NCI-H187 (cell line): Measurements from ENCODE around the gene GPATCH8.

ENCODE experiments used
- DNase-seq, 2 experiments: peaks; one replicate each; lab custom pipeline; 2025; lab: John Stamatoyannopoulos, UW

The GPATCH8 gene

DNA sequence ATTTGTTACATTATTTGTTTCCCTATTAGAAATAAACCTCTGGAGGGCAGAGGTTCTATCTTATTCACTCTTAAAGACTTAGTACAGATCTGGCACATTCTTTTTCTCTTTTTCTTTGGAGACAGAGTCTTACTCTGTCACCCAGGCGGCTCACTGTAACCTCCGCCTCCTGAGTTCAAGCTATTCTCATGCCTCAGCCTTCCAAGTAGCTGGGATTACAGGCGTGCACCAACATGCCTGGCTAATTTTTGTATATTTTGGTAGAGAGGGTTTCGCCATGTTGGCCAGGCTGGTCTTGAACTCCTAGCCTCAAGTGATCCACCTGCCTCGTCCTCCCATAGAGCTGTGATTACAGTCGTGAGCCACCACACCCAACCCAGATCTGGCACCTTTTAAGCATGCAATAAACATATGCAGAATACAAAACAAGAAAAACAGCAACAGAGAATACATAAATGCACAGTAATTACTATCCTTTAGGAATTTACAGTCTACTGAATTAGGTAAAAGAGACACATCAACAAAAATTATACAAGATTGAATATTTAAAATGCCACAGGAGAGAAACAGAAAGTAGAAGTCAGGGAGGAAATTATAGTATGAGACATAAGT lies 52.1 kb downstream of the GPATCH8 start:
- DNase-seq: no peak

DNA sequence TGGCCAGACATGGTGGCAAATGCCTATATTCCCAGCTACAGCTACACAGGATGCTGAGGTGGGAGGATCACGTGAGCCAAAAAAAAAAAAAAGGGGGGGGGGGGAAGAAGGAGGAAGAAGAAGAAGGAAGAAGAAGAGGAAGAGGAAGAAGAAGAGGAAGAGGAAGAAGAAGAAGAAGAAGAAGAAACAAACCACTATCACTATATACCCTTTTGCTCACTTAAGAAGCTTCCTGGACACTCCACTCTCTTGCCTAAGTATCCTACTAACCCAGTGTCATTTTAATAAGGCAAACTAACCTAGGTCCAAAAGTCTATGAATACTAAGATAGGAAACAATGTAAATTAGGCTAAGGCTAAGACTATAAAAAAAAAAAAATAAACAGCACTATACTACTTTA lies 54.8 kb downstream of the GPATCH8 start:
- no peak for DNase-seq

DNA sequence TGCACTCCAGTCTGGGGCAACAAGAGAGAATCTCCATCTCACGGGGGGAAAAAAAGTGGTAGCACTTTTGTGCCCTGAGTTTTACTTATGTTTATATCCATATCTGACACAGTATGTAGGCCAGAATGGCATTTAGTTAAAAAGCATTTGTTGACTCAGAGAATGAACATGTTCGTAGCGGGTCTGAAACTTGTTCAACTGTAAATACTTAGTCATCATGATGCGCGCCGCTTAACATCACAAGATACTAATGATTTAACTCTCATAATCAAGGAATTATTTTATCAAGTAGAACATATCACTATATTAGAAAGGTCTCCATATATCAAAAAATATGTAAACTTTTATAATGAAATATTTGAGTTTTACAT lies 58.5 kb downstream of the GPATCH8 start:
- DNase-seq: no peak

DNA sequence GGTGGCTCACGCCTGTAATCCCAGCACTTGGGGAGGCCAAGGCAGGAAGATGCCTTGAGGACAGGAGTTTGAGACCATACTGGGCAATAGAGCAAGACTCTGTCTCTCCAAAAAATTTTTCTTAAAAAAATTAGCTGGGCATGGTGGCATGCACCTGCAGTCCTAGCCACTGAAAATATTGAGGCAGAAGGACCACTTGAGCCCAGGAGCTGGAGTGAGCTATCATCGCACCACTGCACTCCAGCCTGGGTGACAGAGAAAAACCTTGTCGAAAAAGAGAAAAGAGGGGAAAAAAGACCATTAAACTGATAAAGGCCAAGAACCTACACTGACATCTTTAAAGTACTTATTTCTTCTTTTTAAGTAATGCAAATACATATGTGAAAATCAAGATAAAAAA lies 60.4 kb downstream of the GPATCH8 start:
- DNase-seq: no peak

DNA sequence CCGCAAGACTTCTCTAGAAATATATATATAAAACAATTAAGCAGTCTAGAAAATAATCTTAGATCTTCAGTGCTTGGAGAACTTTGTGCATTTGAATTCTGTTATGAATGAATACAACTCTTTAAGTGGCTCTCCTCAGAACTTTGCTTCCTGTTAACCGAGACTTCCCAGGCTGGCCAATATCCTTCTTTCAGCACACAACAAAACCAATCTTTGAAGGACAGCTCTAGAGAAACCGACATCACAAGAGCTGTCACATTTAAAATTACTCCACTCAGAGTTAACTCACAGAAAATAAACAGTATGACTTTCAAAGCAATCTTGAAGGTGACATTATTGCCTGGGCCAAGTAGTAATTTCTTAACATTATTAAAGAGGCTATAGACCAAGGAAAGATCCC lies 64.0 kb downstream of the GPATCH8 start:
- no peak for DNase-seq

DNA sequence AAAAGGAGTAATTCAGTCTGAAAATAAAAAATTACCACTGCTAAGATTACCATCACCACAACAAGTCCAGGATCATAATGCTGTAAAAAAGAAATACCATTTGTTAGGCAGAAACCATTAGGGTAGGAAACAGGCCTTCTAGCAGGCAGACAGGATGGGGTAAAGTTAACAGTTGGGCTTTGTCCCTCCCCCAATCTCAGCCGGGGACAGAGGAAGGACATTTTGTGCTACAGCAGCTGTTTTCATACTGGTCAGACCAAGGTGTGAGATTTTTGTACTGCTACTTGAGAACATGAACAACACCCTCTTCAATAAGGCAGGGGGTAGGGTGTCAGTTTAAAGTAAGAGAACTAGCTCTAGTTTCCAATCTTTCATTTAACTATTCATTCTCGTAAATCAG lies 64.6 kb downstream of the GPATCH8 start:
- DNase-seq: no peak

DNA sequence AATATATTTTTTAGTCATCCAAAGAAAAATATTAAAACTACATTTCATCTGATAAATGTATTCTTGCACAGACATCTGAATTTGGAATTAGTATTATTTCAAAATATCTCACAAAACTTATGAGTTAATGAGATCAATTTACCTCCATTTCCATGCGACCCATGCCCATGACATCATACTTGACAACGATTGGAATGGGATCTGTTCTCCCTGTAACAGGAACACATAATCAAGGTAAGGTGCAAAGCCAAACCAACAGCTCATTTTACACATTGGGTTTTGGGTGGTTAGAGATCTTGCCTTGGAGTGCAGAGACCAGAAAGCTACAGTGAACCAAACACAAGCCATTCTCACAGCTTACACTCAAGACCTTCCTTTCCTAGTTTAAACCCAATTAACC lies 66.9 kb downstream of the GPATCH8 start:
- DNase-seq: no peak

DNA sequence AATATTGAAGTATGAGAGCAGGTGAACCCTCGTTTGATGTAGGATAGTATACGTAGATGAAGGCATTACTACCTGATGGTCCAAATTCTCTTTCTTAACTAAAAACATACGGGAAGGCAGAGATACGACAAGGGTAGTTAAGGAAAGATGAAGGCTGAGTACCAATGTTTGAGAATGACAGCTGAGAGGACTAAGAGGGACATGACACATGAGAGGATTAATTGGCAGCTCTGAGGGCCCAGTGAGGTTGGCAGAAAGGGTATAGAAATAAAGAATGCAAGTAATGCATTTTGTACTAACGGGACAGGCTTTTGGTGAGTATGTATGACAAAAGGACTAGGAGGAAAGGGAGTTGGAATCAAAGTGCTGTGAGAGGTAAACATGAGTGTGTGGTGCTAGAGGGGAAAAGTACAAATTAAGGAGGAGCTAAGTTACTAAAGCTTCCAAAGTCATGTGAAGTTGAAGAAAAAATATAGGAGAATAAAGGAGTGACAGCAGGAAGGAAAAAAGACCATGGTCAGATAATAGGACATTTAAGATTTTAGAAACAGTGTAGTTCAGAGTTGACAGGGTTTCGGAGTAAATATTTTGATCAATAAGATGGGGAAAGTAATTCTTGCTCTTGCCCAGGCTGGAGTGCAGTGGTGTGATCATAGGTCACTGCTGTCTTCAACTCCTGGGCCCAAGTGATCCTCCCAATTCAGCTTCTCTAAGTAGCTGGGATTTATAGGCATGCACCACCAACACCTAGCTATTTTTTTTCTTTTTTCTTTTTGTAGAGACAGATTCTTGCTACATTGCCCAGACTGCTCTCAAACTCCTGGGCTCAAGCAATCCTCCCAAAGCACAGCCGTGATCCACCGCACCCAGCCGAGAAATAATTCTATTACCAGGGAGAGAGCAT lies 70.7 kb downstream of the GPATCH8 start:
- DNase-seq: no peak

DNA sequence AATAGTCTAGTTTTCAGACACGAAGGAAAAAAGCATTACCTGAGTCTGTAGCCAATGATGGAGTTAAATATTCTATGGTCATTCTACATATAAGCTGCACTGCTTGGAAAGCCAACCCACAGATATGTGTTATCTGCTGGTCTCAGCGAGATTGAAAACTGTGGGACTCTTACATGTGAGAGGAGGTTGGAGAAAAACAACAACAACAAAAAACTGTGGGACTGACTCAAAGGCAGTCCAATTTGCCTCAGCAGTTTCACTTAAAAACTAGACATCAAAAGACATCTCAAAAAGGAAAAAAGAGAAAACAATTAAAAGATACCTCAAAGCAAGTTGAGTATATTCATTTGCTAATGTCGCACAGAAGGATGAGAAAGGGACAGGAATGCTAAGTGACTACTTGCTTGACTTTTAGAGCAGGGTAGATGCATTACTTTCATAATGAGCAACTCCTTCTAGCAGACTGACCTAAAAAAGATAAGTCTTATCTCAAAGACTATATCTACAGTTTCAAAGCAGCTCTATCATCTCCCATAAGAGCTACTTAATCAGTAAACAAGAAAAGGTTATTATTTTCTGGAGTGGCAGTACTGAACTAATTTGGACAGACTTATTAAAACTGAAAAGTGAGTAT lies 78.3 kb downstream of the GPATCH8 start:
- DNase-seq: no peak

DNA sequence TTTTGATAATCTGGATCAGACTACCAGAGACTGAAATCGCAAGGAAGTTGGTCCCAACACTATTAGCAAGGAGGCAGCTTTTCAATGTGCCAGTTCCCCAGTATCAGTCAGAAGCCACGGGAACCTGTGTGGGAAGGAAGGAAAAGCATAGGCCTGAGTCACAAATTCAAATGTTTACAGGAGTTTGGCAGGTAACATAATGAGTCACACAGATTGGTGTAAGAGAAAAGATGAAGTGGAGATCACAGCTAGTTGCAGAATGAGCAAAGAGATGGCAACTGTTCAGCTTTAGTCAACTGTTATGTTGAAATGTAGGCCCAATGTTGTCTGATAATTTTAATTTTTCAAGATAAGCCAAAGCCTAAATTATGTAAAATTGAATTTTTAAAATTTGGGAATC lies 85.7 kb downstream of the GPATCH8 start:
- DNase-seq: no peak

DNA sequence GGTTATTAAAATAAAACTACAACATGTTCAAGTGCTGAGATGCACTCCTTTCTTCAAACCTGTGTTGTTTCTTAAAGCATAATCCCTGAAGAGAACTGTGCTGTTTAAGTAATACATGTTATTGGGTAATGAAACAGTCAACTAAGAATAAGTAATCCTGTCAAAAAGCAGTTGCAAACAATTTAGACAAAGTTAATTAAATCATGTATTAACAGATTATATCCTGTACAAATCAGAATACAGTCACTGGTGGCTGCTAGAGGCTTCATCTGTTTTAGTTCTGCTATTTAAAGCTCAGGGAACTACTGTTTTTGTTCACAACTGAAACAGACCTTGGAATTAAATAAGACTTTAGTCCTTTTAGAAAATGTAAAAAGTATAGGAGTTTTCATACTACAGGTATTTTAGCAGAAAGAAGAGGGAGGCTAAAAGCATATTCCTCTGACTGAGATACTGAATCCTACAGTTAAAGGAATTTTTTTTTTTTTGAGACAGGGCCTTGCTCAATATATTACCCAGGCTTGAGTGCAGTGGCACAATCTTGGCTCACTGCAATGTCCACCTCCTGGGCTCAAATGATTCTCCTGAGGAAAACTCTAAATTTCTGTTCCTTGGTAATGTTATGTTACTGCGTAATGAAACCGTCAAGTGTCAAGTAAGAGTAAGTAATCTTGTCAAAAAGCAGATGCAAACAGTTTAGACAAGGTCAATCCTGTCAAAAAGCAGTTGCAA lies 86.5 kb downstream of the GPATCH8 start:
- no peak for DNase-seq

DNA sequence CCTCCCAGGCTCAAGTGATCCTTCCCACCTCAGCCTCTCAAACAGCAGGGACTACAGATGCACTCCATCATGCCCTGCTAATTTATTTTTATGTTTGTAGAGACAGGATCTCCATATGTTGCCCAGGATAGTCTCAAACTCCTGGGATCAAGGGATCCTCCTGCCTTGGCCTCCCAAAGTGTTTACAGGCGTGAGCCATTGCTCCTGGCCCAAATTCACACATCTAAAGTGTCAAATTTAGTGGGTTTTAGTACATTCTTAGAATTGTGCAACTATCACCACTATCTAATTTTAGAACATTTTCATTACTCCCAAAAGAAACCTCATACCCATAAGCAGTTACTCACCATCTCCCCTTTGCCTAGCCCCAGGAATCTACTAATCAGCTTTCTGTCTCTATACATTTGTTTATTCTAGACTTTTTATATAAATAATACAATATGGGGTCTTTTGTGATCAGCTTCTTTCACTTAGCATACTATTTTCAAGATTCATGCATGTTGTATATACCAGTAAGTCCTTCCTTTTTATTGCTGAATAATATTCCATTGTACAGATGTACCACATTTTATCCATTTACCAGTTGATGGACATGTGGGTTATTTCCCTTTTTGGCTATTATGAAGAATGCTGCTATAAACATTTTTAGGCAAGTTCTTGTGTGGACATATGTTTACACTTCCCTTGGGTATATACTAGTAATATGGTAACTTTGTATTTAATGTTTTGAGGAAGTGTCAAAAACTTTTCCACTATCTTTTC lies 88.6 kb downstream of the GPATCH8 start:
- DNase-seq: no peak

DNA sequence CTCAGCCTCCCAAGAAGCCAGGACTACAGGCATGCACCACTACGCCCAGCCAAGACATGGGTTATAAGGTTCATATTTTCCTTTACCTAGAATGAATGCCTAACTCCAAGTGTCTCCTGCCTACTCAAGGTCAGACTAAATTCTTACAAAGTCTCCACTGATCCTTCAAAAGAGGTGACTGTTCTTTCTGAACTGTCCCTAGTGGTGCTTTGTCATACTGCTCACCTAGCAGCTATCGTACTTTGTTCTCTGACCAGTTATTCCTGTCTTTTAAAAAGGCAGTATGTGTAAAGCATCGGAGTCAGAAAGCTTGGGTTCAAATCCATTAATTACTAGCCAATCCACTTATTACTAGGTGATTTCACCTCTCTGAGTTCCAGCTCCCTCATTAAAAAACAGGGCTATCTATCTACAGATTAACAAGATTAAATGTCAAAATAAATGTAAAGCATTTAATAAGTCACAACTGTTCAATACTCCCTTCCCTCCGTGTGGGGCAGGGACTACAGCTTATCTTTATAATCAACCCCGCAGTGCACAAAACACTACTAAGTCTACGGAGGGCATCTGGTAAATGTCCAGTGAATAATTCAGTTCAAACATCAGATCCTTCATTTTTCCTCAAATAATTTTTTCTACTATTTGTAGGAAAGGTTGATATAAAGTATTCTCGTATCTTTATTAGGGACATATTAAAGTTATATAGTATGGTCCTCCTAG lies 93.7 kb downstream of the GPATCH8 start:
- no peak for DNase-seq

DNA sequence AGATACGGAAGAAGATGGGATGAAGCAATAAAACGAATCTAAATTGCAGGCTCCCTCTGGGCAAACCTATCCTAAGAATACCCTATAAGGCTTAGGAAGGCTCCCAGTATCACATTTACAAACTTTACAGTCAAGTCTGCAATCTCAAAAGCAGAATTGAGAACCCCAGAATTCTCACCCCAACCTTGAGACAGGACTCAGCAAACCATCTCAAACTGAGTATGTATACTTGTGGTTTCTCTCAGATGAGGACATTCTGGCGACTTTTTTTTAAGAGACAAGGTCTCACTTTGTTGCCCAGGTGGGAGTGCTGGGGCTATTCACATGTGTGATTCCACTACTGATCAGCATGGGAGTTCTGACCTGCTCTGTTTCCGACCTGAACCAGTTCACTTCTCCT lies 94.4 kb downstream of the GPATCH8 start:
- no peak for DNase-seq

DNA sequence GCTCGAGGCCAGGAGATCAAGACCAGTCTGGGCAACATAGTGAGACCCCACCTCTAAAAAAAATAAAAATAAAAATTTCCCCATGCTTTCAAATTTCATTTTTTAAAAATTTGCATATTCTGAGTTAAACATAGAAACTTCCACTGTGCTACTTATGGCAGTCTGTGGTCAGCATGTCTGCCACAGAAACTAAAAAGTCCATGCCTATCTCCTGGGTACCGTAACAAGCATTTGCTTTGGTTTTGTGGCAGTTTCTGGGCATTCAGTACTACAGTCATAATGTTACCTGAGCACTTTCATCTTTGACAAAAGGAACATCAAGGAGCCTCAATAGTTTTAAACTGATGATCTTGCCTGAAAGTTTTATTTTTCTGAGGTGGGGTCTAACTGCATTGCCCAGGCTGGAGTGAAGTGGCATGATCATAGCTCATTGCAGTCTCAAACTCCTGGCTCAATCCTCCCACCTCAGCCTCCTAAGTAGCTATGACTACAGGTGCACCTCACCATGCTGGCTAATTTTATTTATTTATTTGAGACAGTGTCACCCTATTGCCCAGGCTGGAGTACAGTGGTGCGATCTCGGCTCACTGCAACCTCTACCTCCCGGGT lies 100.5 kb downstream of the GPATCH8 start:
- no peak for DNase-seq

DNA sequence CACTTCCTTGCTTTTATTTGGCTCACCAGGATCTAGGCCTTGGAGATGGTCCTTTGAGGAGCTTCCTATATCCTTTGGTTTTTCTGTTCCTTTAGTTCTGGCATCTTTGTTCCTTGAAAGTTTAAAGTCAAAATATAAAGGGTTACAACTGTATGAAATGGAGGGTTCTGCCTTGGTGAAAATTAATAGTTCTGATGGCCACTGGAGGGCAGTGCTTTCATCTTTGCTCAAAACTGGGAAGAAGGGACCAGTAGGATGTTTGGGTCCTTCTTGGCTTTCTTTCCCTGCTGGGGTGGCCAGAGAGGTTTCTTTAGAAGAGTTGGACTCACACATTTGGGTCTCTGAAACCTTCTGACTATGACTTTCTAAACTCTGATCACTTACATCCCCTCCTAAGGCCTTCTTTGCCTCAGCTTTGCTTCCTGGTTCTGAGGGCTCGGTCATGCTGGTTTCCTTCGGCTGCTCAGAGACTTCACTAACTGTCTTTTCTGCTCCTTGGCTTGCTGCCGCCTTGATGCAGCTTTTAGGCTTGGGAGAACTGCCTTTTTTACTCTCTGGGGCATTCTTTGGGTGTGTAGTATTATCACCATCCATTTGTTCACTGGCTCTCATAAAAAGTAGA lies 102.9 kb downstream of the GPATCH8 start:
- DNase-seq: no peak

DNA sequence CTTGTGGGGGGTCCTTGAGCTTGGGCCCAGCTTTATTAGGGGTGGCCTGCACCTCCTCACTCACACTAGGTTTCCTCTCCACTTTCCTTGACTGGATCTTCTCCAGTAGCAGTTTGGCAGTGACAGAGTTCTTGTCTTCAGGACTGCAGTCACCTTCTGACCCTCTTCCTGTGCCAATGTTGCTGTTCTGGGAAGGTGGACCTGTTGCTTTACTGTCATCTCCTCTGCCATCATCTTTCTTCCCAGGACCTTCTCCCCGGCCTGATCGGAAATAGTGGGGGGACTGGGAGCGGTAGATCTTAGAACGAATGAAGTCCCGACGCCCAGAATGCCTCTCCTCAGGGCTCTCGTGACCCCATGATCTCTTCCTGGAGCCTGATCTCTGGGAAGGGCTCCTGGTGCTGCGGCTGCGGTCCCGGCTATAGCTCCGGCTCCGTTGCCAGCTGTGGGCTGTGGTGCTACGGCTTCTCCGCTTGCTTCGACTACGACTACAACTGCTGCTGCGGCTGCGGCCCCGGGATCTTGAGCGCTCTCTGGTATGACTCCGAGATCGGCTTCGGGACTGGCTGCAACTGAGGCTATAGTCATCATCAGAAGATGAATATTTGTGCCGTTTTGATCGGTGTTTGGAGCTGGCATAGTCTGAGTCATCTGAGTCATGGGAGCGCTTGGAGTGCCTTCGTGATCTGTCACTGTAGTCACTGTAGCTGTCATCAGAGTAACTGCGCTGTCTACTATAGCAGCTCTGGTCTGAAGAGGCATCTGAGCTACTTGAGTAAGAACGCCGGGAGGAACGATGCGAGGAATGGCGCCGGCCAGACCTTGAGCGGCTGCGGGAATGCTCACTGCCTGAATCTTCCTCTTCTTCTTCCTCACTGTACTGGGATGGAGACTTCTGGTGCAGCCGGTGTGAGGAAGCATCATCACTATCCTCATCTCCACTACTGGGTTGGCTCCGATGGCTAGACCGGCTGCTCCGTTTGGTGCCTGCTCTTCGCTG lies 104.2 kb downstream of the GPATCH8 start:
- no peak for DNase-seq

DNA sequence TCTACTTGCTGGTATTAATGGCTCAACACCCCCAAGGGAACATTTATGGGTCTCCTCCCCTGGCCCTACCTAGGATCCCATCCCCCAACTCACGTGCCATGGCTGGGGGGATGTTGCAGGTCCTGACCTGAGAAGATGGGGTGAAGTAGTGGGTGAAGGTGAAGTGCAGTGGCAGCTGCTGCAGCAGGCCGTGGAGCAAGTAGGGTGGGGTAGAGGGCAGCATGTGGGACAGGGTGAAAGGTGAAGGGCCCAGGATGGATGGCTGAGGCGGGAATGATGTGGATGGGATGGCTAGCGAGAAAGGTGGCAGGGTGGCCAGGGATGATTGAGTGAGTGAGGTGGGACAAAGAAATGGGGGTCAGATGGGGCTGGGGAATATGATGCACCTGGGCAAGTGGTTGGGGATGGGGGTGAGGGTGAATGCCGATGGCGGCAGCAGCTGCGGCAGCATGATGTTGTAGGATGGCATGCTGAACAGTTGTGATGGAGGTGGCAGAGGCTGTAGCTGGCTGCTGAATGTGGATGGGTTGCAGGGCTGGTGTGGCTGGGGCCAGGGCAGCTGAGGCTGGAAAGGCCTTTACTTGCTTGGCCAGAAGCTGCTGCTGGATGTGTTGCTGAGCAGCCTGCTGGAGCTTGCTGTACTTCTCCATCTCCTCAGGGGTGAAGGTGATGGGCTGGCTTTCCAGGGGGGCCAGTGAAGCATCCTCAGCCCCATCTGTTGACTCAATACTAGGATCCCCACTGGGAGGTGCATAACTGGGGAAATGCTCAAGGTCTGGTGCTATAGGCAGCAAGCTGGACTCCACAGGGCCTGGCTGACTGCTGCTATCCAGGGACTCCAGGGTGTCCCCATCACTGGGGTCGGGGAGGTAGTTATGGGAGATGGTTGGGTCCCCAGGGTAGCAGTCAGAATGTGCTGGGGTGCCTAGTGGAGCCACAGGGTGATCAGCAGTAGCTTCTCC lies 105.4 kb downstream of the GPATCH8 start:
- DNase-seq: no peak
